Breast epithelium (tissue), 3 donors: ENCODE results near the gene GMFB.

Experiments
- POLR2A ChIP-seq: fragments of 450-650 bp; IDR thresholded peaks from one replicate; pipeline ENCODE4 v1.6.1; 2016; ENCODE audit warnings: antibody characterized with exemption, mild to moderate bottlenecking, moderate library complexity
- POLR2AphosphoS5 ChIP-seq, 3 donors: sonication (generic); formaldehyde crosslinking; IDR thresholded peaks; one replicate each; pipeline ENCODE4 v1.6.1; 2017; ENCODE audit warnings: antibody characterized with exemption in 3 of 3
- TF ChIP-seq, protein P1 (sequence below), 3 donors: fragments of 450-650 bp; IDR thresholded peaks; one replicate each; pipeline ENCODE4 v1.5.1; 2016 to 2017; ENCODE audit warnings: antibody characterized with exemption in 3 of 3, mild to moderate bottlenecking in 3 of 3, moderate library complexity in 3 of 3

DNA sequence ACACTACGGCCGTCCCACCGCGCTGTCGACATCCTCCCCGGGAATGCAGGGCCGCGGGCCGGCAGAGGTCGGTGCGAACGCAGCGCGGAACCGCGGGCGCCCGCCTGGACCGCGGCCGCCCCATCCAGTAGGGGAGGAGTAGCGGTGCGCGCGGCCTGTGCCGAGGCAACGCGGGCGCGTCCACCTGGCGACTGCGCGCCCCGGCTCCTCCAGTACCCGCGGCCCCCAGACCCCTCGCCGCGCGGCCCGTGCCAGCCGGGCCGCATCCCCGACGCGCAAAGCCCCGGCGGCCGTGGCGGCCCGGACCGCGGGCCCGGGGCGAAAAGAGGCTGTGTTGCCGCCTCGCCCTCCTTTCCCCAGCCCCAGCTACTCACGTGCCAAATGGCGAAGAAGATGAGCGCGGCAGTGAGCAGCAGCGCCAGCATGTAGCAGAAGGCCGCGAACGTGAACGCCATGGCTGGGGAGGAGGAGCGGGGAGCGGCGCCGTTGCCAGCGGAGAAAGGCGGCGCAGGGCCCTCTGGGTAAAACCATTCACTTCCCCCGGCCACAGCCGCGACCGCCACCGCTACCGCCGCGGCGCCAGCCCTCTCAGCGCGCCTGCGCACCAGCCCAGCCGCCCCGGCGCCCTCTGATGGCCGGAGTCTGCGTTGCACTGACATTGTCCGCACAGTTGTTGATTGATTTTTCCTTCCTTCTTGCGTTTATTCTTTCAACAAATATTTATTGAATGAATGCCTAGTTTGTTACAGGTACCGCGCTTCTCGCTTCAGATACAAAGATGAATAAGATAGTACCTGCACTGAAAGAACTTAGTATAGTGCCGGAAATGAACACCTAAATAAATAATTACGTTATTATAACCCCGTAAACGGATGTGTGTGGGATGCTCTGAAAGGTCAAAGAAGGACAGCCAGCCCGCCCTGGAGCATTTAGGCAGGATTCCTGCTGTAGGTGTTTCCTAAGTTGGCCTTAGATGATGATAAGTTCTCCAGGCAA, 47.6 kb downstream of the GMFB start, which contains the start of gene CNIH1:
- TF ChIP-seq POLR2A (no peak), POLR2AphosphoS5 (IDR thresholded peaks at IDR 0.05) (peak; percentile 54 to 62 (median 60))
- TF ChIP-seq, protein P1, sequence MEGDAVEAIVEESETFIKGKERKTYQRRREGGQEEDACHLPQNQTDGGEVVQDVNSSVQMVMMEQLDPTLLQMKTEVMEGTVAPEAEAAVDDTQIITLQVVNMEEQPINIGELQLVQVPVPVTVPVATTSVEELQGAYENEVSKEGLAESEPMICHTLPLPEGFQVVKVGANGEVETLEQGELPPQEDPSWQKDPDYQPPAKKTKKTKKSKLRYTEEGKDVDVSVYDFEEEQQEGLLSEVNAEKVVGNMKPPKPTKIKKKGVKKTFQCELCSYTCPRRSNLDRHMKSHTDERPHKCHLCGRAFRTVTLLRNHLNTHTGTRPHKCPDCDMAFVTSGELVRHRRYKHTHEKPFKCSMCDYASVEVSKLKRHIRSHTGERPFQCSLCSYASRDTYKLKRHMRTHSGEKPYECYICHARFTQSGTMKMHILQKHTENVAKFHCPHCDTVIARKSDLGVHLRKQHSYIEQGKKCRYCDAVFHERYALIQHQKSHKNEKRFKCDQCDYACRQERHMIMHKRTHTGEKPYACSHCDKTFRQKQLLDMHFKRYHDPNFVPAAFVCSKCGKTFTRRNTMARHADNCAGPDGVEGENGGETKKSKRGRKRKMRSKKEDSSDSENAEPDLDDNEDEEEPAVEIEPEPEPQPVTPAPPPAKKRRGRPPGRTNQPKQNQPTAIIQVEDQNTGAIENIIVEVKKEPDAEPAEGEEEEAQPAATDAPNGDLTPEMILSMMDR (IDR thresholded peaks at IDR 0.05): peak; percentile 75 to 92 (median 88)
